Measurements from ENCODE around the gene CUL5.

Gene CUL5

GRCh38 chr11:108008656-108009496, at the start of gene CUL5:
Gene CUL5 (plus strand): TSS chr11:108008898. CDS start chr11:108009349, 451 bp downstream.
- DNase-seq, result peak; percentile 96

GRCh38 chr11:107961480-107961879, 47.2 kb upstream of the CUL5 start:
- no peak for DNase-seq

GRCh38 chr11:107962181-107962580, 46.5 kb upstream of the CUL5 start:
- DNase-seq, result no peak

- DNase-seq, result no peak
Observed at GRCh38 chr11:107963091-107963490, 45.6 kb upstream of the CUL5 start.

GRCh38 chr11:107969219-107969618, 39.5 kb upstream of the CUL5 start:
- no peak for DNase-seq

GRCh38 chr11:107970049-107970448, 38.6 kb upstream of the CUL5 start:
- DNase-seq, result no peak

GRCh38 chr11:107973641-107974040, 35.1 kb upstream of the CUL5 start:
- no peak for DNase-seq

- DNase-seq, result no peak
Observed at GRCh38 chr11:107988397-107989158, 20.1 kb upstream of the CUL5 start.

- no peak for DNase-seq
Observed at GRCh38 chr11:107991868-107992414, 16.8 kb upstream of the CUL5 start.

GRCh38 chr11:107996006-107996776, 12.5 kb upstream of the CUL5 start:
- no peak for DNase-seq

GRCh38 chr11:107998761-107999160, 9.9 kb upstream of the CUL5 start:
- DNase-seq, result no peak

- DNase-seq, result peak; percentile 43
Observed at GRCh38 chr11:107999759-108000455, 8.8 kb upstream of the CUL5 start.

GRCh38 chr11:108002476-108002875, 6.2 kb upstream of the CUL5 start:
- DNase-seq, result no peak

GRCh38 chr11:108003623-108004022, 5.1 kb upstream of the CUL5 start:
- DNase-seq, result no peak

GRCh38 chr11:108007819-108008218, 879 bp upstream of the CUL5 start:
- DNase-seq, result no peak

GRCh38 chr11:108009497-108010370, 1.0 kb downstream of the CUL5 start:
- no peak for DNase-seq

- DNase-seq, result no peak
Observed at GRCh38 chr11:108012139-108012725, 3.5 kb downstream of the CUL5 start.

- no peak for DNase-seq
Observed at GRCh38 chr11:108016647-108017046, 7.9 kb downstream of the CUL5 start.

- DNase-seq, result no peak
Observed at GRCh38 chr11:108018708-108019107, 10.0 kb downstream of the CUL5 start.

GRCh38 chr11:108019870-108020540, 11.3 kb downstream of the CUL5 start:
- DNase-seq, result no peak
